ENCODE data around the gene TMEM88. TPM values are rescaled to one million over a fixed set of nuclear protein-coding genes. Genes with fewer than 3 reads are reported as not detected.
A peak's percentile ranks its signal among the peaks of the same experiment; 100 is the strongest.

Gene TMEM88
- total and polyA plus RNA-seq, 2 of the 8 experiments (the other 6 are each of a cell fraction or from before 2014, with no cell fraction given) = 0.69 to 8.8 TPM

- Histone ChIP-seq H2BK20ac (ENCODE audit: low read length) (no peak overlapping the region), H3K27me3 (replicated peaks in 1 of 4; ENCODE audit: control insufficient read depth in 3 of 4, extremely low read depth in 1 of 4, insufficient read depth in 3 of 4, low read length in 3 of 4) (peaks cover 0 to 10% (median 3%) of the 10 kb centered on the region in 4 experiments; a peak in 3 of 7 replicates), H2AFZ (ENCODE audit: low read length) (no peak overlapping the region), H3K79me1 (ENCODE audit: low read depth, low read length) (no peaks in the 10 kb centered on the region), H2BK5ac (ENCODE audit: low read depth, low read length) (no peak overlapping the region), H2BK120ac (replicated peaks; ENCODE audit: low read depth, low read length) (no peak overlapping the region), H4K5ac (ENCODE audit: insufficient read length, low read depth, low read length) (no peak overlapping the region), H3K36me3 (ENCODE audit: control insufficient read depth in 2 of 4, insufficient read depth in 4 of 4, low read length in 3 of 4) (peaks cover 0 to 9% (median 2%) of the 10 kb centered on the region in 4 experiments; a peak in 2 of 8 replicates), H3K4me1 (replicated peaks in 1 of 4; ENCODE audit: control insufficient read depth in 3 of 4, insufficient read depth in 4 of 4, low read length in 3 of 4) (peaks cover 9 to 30% (median 17%) of the 10 kb centered on the region in 4 experiments), H3K23me2 (ENCODE audit: low read depth, low read length) (peaks cover 21% of the 10 kb centered on the region), H3K4ac (replicated peaks; ENCODE audit: insufficient read length, low read depth, low read length) (no peak overlapping the region), H2AK5ac (ENCODE audit: low read depth, low read length) (no peak overlapping the region), H3K23ac (ENCODE audit: insufficient read length) (no peak overlapping the region), H2BK12ac (ENCODE audit: low read depth, low read length) (no peak overlapping the region), H3K18ac (ENCODE audit: extremely low read depth, low read length) (no peak overlapping the region), H4K20me1 (replicated peaks in 1 of 2; ENCODE audit: control insufficient read depth in 1 of 2, insufficient read depth in 2 of 2, low read length in 2 of 2) (no peaks in the 10 kb centered on the region), H4K8ac (ENCODE audit: extremely low read depth, insufficient read depth, low read length) (no peak overlapping the region), H3K4me3 (ENCODE audit: extremely low read depth in 1 of 4, insufficient read depth in 2 of 4, low read depth in 3 of 4, low read length in 4 of 4) (no peak overlapping the region), H3K9ac (replicated peaks in 1 of 4; ENCODE audit: extremely low read depth in 1 of 4, low read depth in 3 of 4, low read length in 3 of 4) (no peak overlapping the region), H3K9me3 (ENCODE audit: insufficient read depth in 2 of 2, low read depth in 1 of 2, low read length in 1 of 2) (no peaks in the 10 kb centered on the region; a peak in 1 of 4 replicates), H3K27ac (ENCODE audit: low read depth, low read length) (no peak overlapping the region), H3K79me2 (ENCODE audit: control insufficient read depth in 1 of 2, insufficient read depth in 2 of 2, low read length in 2 of 2) (no peaks in the 10 kb centered on the region), H3K56ac (replicated peaks; ENCODE audit: insufficient read length, low read depth, low read length) (no peak overlapping the region), H4K91ac (replicated peaks; ENCODE audit: insufficient read length, low read length) (no peak overlapping the region), H3K14ac (ENCODE audit: insufficient read length) (no peak overlapping the region), H3K4me2 (ENCODE audit: insufficient read depth in 1 of 2, low read depth in 2 of 2, low read length in 2 of 2) (peak overlapping the region in 1 of 2 experiments; percentile 82; a peak in 2 of 4 replicates), H2BK15ac (ENCODE audit: low read length) (no peak overlapping the region)
- FAIRE-seq (no peak), DNase-seq (ENCODE audit: low read depth in 1 of 2, low spot score in 2 of 2) (no peak)
- WGBS, 2 experiments (ENCODE audit: extremely low coverage in 1 of 2, insufficient coverage in 1 of 2, insufficient read length in 1 of 2, insufficient replicate concordance in 2 of 2, low coverage in 1 of 2, low lambda C conversion rate in 2 of 2, missing lambda C conversion rate in 1 of 2) = 84% methylated on average over 11 of the region's 11 CpGs; no CpG with 5 or more reads in 1 of the 2 experiments
- CTCF ChIA-PET (ENCODE audit: partially characterized antibody) = interaction anchor here (0.8 to 1.1 kb wide), 3 partner anchors 11 to 24 kb away, joined by 3 to 5 read pairs (median 3); no protein-coding TSS in a partner anchor
- POLR2A ChIA-PET (ENCODE audit: partially characterized antibody) = interaction anchor here (1.0 kb wide), 1 partner anchor 32 kb away, joined by 3 read pairs; no protein-coding TSS in a partner anchor
- peak in 2 of 3 experiments; percentile 15 to 40; a peak in 2 of 4 replicates for TF ChIP-seq CTCF (IDR thresholded peaks at IDR 0.05; ENCODE audit: control extremely low read depth in 1 of 3, insufficient read depth in 1 of 3, low read depth in 1 of 3, low read length in 3 of 3)
- TF ChIP-seq RAD21 (IDR thresholded peaks at IDR 0.05 in 1 of 2, conservative IDR thresholded peaks at IDR 0.05 in 1 of 2; ENCODE audit: low read depth in 2 of 2, low read length in 2 of 2) = 0 out of 4 replicates have a peak, but pooled peaks of 1 of the 2 experiments have one; percentile 5
- no peak for TF ChIP-seq POLR2AphosphoS5 (IDR thresholded peaks at IDR 0.05; ENCODE audit: low read depth, low read length)
Measured at GRCh38 chr17:7889166-7889955, 34.5 kb downstream of the TMEM88 start.
